WTC11 (cell line): ENCODE measurements around the gene ULK4. TPM values are rescaled to one million over a fixed set of nuclear protein-coding genes. Genes with fewer than 3 reads are reported as not detected.

Experiments used
- ATAC-seq: fragments of 200-7000 bp; cut with Tn5 transposase; 2 replicates; pipeline ENCODE4 v1.10.0; 2021; ENCODE audit warnings: mild to moderate bottlenecking, moderate library complexity
- CTCF ChIA-PET: fragments of 300-600 bp; sonication (Branson Sonifier 250); formaldehyde crosslinking; loops from one replicate; lab custom pipeline; 2021; ENCODE audit warnings: antibody characterized with exemption; lab: Charles Lee
- POLR2A ChIA-PET: fragments of 350-600 bp; sonication (Branson Sonifier 250); formaldehyde crosslinking; loops from one replicate; lab custom pipeline; 2021; ENCODE audit warnings: antibody characterized with exemption; lab: Charles Lee
- DNase-seq: peaks from one replicate; pipeline ENCODE4 v3.0.0; 2021; ENCODE audit warnings: low spot score
- H3K27ac Mint-ChIP-seq: 2 replicates; pipeline ENCODE4 v1.8.0; 2021; ENCODE audit warnings: mixed read lengths
- H3K27me3 Mint-ChIP-seq: 2 replicates; pipeline ENCODE4 v1.8.0; 2021; ENCODE audit warnings: low read depth, mild to moderate bottlenecking, moderate library complexity, mixed read lengths
- H3K36me3 Mint-ChIP-seq: 2 replicates; pipeline ENCODE4 v1.8.0; 2021; ENCODE audit warnings: mixed read lengths
- H3K4me1 Mint-ChIP-seq: 2 replicates; pipeline ENCODE4 v1.8.0; 2022; ENCODE audit warnings: mixed read lengths
- H3K4me3 Mint-ChIP-seq: 2 replicates; pipeline ENCODE4 v1.8.0; 2021; ENCODE audit warnings: mild to moderate bottlenecking, moderate library complexity, mixed read lengths
- H3K9me3 Mint-ChIP-seq: 2 replicates; pipeline ENCODE4 v1.8.0; 2021; ENCODE audit warnings: mixed read lengths
- CBFB ChIP-seq: sonication (generic); formaldehyde crosslinking; IDR thresholded peaks from 2 replicates; pipeline ENCODE4 v1.8.1; 2022; ENCODE audit warnings: mild to moderate bottlenecking, low read depth, missing genetic modification reagents
- FOXP4 ChIP-seq: sonication (generic); formaldehyde crosslinking; IDR thresholded peaks from 2 replicates; pipeline ENCODE4 v1.8.0; 2022; ENCODE audit warnings: mild to moderate bottlenecking, missing genetic modification reagents
- GTF2I ChIP-seq: fragments of 250-450 bp; sonication (Bioruptor Pico); conservative IDR thresholded peaks from 2 replicates; pipeline ENCODE4 v1.4.0; 2021; ENCODE audit warnings: mild to moderate bottlenecking
- JUN ChIP-seq: sonication (generic); formaldehyde crosslinking; IDR thresholded peaks from 2 replicates; pipeline ENCODE4 v1.8.0; 2023; ENCODE audit warnings: mild to moderate bottlenecking, missing genetic modification reagents
- NR2C2 ChIP-seq: sonication (generic); formaldehyde crosslinking; IDR thresholded peaks from 2 replicates; pipeline ENCODE4 v1.8.0; 2022; ENCODE audit warnings: mild to moderate bottlenecking, missing genetic modification reagents
- NR3C1 ChIP-seq: sonication (generic); formaldehyde crosslinking; conservative IDR thresholded peaks from 2 replicates; pipeline ENCODE4 v1.8.1; 2023; ENCODE audit warnings: low read depth, mild to moderate bottlenecking, missing genetic modification reagents
- RELA ChIP-seq: sonication (generic); formaldehyde crosslinking; IDR thresholded peaks from 2 replicates; pipeline ENCODE4 v1.8.1; 2022; ENCODE audit warnings: missing genetic modification reagents, mild to moderate bottlenecking, borderline replicate concordance
- STAT6 ChIP-seq: sonication (generic); formaldehyde crosslinking; conservative IDR thresholded peaks from 2 replicates; pipeline ENCODE4 v1.8.1; 2023; ENCODE audit warnings: mild to moderate bottlenecking, low read depth, missing genetic modification reagents, moderate library complexity
- TCF7 ChIP-seq: sonication (generic); formaldehyde crosslinking; IDR thresholded peaks from 2 replicates; pipeline ENCODE4 v1.8.0; 2022; ENCODE audit warnings: mild to moderate bottlenecking, low read depth, missing genetic modification reagents, moderate library complexity
- TEAD1 ChIP-seq: sonication (generic); formaldehyde crosslinking; IDR thresholded peaks from 2 replicates; pipeline ENCODE4 v1.8.0; 2022; ENCODE audit warnings: mild to moderate bottlenecking, missing genetic modification reagents
- TEAD4 ChIP-seq: sonication (generic); formaldehyde crosslinking; IDR thresholded peaks from 2 replicates; pipeline ENCODE4 v1.8.0; 2022; ENCODE audit warnings: mild to moderate bottlenecking, missing genetic modification reagents
- total RNA-seq: library from RNA; stranded (reverse); gene quantifications from 3 replicates; pipeline ENCODE4 v1.2.3, GENCODE V29; 2021
- TF ChIP-seq, protein P1 (sequence below): sonication (generic); formaldehyde crosslinking; IDR thresholded peaks from 2 replicates; pipeline ENCODE4 v1.8.1; 2023; ENCODE audit warnings: mild to moderate bottlenecking, missing genetic modification reagents, borderline replicate concordance
- TF ChIP-seq, protein P2 (sequence below): fragments of 250-450 bp; sonication (Bioruptor Pico); IDR thresholded peaks from 2 replicates; pipeline ENCODE4 v1.9.0; 2021; ENCODE audit warnings: moderate library complexity, mild to moderate bottlenecking, inconsistent platforms, borderline replicate concordance
- TF ChIP-seq, protein P3 (sequence below): sonication (generic); formaldehyde crosslinking; IDR thresholded peaks from 2 replicates; pipeline ENCODE4 v1.8.1; 2022; ENCODE audit warnings: low read depth, missing genetic modification reagents, borderline replicate concordance
- TF ChIP-seq, protein P4 (sequence below): fragments of 200-600 bp; IDR thresholded peaks from 2 replicates; pipeline ENCODE4 v1.8.0; 2022; ENCODE audit warnings: antibody characterized with exemption
- TF ChIP-seq, protein P5 (sequence below): sonication (generic); formaldehyde crosslinking; IDR thresholded peaks from 2 replicates; pipeline ENCODE4 v1.8.0; 2022; ENCODE audit warnings: missing genetic modification reagents
- TF ChIP-seq, protein P6 (sequence below): fragments of 250-450 bp; sonication (Bioruptor Pico); IDR thresholded peaks from 2 replicates; pipeline ENCODE4 v2.1.2; 2022; ENCODE audit warnings: mild to moderate bottlenecking, moderate library complexity

ULK4 gene
- total RNA-seq, 1 experiment from 2014 or later = 9.2 TPM

DNA sequence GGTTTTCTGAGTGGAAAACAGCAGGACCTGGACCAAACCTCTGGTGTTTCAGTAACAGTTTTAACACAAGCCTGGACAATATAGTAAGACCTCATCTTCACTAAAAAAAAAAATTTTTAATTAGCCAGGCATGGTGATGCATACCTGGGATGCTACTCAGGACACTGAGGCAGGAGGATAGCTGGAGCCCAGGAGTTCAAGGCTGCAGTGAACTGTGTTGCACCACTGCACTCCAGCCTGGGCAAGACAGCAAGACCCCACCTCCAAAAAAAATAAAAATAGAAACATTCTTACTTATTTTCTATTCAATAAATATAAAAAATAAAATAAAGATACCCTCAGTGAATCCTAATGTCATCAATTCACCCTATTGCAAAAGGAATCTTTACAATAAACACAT is 21.5 kb downstream of the ULK4 start (continued):
- TF ChIP-seq, protein P1, sequence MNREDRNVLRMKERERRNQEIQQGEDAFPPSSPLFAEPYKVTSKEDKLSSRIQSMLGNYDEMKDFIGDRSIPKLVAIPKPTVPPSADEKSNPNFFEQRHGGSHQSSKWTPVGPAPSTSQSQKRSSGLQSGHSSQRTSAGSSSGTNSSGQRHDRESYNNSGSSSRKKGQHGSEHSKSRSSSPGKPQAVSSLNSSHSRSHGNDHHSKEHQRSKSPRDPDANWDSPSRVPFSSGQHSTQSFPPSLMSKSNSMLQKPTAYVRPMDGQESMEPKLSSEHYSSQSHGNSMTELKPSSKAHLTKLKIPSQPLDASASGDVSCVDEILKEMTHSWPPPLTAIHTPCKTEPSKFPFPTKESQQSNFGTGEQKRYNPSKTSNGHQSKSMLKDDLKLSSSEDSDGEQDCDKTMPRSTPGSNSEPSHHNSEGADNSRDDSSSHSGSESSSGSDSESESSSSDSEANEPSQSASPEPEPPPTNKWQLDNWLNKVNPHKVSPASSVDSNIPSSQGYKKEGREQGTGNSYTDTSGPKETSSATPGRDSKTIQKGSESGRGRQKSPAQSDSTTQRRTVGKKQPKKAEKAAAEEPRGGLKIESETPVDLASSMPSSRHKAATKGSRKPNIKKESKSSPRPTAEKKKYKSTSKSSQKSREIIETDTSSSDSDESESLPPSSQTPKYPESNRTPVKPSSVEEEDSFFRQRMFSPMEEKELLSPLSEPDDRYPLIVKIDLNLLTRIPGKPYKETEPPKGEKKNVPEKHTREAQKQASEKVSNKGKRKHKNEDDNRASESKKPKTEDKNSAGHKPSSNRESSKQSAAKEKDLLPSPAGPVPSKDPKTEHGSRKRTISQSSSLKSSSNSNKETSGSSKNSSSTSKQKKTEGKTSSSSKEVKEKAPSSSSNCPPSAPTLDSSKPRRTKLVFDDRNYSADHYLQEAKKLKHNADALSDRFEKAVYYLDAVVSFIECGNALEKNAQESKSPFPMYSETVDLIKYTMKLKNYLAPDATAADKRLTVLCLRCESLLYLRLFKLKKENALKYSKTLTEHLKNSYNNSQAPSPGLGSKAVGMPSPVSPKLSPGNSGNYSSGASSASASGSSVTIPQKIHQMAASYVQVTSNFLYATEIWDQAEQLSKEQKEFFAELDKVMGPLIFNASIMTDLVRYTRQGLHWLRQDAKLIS = no peak
- TF ChIP-seq, protein P2, sequence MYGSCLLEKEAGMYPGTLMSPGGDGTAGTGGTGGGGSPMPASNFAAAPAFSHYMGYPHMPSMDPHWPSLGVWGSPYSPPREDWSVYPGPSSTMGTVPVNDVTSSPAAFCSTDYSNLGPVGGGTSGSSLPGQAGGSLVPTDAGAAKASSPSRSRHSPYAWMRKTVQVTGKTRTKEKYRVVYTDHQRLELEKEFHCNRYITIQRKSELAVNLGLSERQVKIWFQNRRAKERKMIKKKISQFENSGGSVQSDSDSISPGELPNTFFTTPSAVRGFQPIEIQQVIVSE (CRISPR knock-in tag) = no peak
- no peak for TF ChIP-seq RELA
- TF ChIP-seq NR2C2 (CRISPR knock-in tag) = no peak
- no peak for TF ChIP-seq TCF7
- TF ChIP-seq JUN (CRISPR knock-in tag) = no peak
- no peak for TF ChIP-seq TEAD1 (CRISPR knock-in tag)
- TF ChIP-seq GTF2I = no peak
- TF ChIP-seq TEAD4 (CRISPR knock-in tag) = no peak
- no peak for TF ChIP-seq CBFB
- TF ChIP-seq, protein P3, sequence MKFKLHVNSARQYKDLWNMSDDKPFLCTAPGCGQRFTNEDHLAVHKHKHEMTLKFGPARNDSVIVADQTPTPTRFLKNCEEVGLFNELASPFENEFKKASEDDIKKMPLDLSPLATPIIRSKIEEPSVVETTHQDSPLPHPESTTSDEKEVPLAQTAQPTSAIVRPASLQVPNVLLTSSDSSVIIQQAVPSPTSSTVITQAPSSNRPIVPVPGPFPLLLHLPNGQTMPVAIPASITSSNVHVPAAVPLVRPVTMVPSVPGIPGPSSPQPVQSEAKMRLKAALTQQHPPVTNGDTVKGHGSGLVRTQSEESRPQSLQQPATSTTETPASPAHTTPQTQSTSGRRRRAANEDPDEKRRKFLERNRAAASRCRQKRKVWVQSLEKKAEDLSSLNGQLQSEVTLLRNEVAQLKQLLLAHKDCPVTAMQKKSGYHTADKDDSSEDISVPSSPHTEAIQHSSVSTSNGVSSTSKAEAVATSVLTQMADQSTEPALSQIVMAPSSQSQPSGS (CRISPR knock-in tag) = no peak

GRCh38 chr3:41936384-41936783 is 25.5 kb downstream of the ULK4 start:
- no peaks in the 10 kb centered on the region for H3K4me1 Mint-ChIP-seq
- ChIA-PET POLR2A (no interaction called here), CTCF (no interaction called here)
- no peak overlapping the region for H3K27ac Mint-ChIP-seq
- H3K36me3 Mint-ChIP-seq = peaks cover 25% of the 10 kb centered on the region
- no peak for DNase-seq
- no peak overlapping the region for H3K4me3 Mint-ChIP-seq
- ATAC-seq = no peak
- no peaks in the 10 kb centered on the region; the same call in 1 of the 2 replicates for H3K27me3 Mint-ChIP-seq
- peaks cover 14% of the 10 kb centered on the region for H3K9me3 Mint-ChIP-seq
- TF ChIP-seq, protein P4, sequence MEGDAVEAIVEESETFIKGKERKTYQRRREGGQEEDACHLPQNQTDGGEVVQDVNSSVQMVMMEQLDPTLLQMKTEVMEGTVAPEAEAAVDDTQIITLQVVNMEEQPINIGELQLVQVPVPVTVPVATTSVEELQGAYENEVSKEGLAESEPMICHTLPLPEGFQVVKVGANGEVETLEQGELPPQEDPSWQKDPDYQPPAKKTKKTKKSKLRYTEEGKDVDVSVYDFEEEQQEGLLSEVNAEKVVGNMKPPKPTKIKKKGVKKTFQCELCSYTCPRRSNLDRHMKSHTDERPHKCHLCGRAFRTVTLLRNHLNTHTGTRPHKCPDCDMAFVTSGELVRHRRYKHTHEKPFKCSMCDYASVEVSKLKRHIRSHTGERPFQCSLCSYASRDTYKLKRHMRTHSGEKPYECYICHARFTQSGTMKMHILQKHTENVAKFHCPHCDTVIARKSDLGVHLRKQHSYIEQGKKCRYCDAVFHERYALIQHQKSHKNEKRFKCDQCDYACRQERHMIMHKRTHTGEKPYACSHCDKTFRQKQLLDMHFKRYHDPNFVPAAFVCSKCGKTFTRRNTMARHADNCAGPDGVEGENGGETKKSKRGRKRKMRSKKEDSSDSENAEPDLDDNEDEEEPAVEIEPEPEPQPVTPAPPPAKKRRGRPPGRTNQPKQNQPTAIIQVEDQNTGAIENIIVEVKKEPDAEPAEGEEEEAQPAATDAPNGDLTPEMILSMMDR = no peak
- TF ChIP-seq FOXP4 (CRISPR knock-in tag) (no peak), NR3C1 (CRISPR knock-in tag) (no peak), STAT6 (CRISPR knock-in tag) (no peak)
- TF ChIP-seq, protein P5, sequence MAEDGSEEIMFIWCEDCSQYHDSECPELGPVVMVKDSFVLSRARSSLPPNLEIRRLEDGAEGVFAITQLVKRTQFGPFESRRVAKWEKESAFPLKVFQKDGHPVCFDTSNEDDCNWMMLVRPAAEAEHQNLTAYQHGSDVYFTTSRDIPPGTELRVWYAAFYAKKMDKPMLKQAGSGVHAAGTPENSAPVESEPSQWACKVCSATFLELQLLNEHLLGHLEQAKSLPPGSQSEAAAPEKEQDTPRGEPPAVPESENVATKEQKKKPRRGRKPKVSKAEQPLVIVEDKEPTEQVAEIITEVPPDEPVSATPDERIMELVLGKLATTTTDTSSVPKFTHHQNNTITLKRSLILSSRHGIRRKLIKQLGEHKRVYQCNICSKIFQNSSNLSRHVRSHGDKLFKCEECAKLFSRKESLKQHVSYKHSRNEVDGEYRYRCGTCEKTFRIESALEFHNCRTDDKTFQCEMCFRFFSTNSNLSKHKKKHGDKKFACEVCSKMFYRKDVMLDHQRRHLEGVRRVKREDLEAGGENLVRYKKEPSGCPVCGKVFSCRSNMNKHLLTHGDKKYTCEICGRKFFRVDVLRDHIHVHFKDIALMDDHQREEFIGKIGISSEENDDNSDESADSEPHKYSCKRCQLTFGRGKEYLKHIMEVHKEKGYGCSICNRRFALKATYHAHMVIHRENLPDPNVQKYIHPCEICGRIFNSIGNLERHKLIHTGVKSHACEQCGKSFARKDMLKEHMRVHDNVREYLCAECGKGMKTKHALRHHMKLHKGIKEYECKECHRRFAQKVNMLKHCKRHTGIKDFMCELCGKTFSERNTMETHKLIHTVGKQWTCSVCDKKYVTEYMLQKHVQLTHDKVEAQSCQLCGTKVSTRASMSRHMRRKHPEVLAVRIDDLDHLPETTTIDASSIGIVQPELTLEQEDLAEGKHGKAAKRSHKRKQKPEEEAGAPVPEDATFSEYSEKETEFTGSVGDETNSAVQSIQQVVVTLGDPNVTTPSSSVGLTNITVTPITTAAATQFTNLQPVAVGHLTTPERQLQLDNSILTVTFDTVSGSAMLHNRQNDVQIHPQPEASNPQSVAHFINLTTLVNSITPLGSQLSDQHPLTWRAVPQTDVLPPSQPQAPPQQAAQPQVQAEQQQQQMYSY (CRISPR knock-in tag) = no peak
- TF ChIP-seq, protein P6, sequence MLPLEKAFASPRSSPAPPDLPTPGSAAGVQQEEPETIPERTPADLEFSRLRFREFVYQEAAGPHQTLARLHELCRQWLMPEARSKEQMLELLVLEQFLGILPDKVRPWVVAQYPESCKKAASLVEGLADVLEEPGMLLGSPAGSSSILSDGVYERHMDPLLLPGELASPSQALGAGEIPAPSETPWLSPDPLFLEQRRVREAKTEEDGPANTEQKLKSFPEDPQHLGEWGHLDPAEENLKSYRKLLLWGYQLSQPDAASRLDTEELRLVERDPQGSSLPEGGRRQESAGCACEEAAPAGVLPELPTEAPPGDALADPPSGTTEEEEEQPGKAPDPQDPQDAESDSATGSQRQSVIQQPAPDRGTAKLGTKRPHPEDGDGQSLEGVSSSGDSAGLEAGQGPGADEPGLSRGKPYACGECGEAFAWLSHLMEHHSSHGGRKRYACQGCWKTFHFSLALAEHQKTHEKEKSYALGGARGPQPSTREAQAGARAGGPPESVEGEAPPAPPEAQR (CRISPR knock-in tag) = no peak
